Adrenal gland (tissue), 12 donors: ENCODE data around the gene HNRNPLL. TPM values are rescaled to one million over a fixed set of nuclear protein-coding genes. Genes with fewer than 3 reads are reported as not detected.
A peak's percentile ranks its signal among the peaks of the same experiment; 100 is the strongest.

Experiments
- DNase-seq, 7 donors: peaks; one replicate each; pipeline ENCODE4 v3.0.0-alpha.2; 2019 to 2020
- H3K27ac ChIP-seq, 5 donors: fragments of 200-600 bp; sonication (generic) in 4 of 5; 1 replicate in 3 of 5; 2 replicates in 2 of 5; pipeline versions ENCODE4 v1.5.1 to v1.8.0; 2016 to 2020; ENCODE audit warnings: mild to moderate bottlenecking in 1 of 5
- H3K27me3 ChIP-seq: fragments of 200-600 bp; 2 replicates; pipeline ENCODE4 v1.8.0; 2021
- H3K36me3 ChIP-seq, 2 donors: fragments of 200-600 bp; replicated peaks in 1 of 2; 1 replicate in 1 of 2; 2 replicates in 1 of 2; pipeline versions ENCODE4 v1.5.1 to v1.8.0; 2018 to 2022
- H3K4me1 ChIP-seq, 2 donors: fragments of 200-600 bp; replicated peaks in 1 of 2; 1 replicate in 1 of 2; 2 replicates in 1 of 2; pipeline versions ENCODE4 v1.5.1 to v1.8.0; 2018 to 2021
- H3K4me3 ChIP-seq, 4 donors: fragments of 200-600 bp; sonication (generic) in 3 of 4; one replicate each; pipeline ENCODE4 v1.5.1; 2016 to 2018
- H3K9me3 ChIP-seq, 3 donors: fragments of 200-600 bp; sonication (generic) in 1 of 3; replicated peaks in 1 of 3; 1 replicate in 2 of 3; 2 replicates in 1 of 3; pipeline versions ENCODE4 v1.5.1 to v1.8.0; 2016 to 2021
- CTCF ChIP-seq, 6 experiments: fragments of 450-650 bp in 4 of 6; fragments of 200-600 bp in 2 of 6; sonication (generic) in 1 of 6; IDR thresholded peaks; 1 replicate in 5 of 6; 2 replicates in 1 of 6; pipeline versions ENCODE4 v1.5.1 to v1.8.0; 2016 to 2021; ENCODE audit warnings: antibody characterized with exemption in 6 of 6, mild to moderate bottlenecking in 2 of 6, moderate library complexity in 1 of 6
- POLR2A ChIP-seq, 2 donors: fragments of 450-650 bp; IDR thresholded peaks; one replicate each; pipeline ENCODE4 v1.6.1; 2017; ENCODE audit warnings: antibody characterized with exemption in 2 of 2, mild to moderate bottlenecking in 2 of 2, moderate library complexity in 1 of 2
- WGBS, 4 donors: extraction: QIAGEN DNeasy Blood & Tissue Kit in 2 of 4; methylation state at CpG; one replicate each; pipeline versions ENCODE4 v1.1.5 to v1.1.7; 2013 to 2017; 5-methylcytosine and 5-hydroxymethylcytosine counted together
- intact Hi-C, 2 donors: fragments of 100-400 bp; cut with DNase I; formaldehyde crosslinking; loops; one replicate each; pipeline versions ENCODE4 v1.14.1 to v1.15.0; 2022 to 2023
- polyA plus RNA-seq, 3 donors: library from polyadenylated mRNA; stranded (reverse); fragments of 200-250 nt in 2 of 3; fragments of 350-450 nt in 1 of 3; fragmentation: Illumina TruSeq in 1 of 3; extraction: RNeasy Lipid Tissue Mini Kit (QIAGEN cat#74804) in 1 of 3; gene quantifications; one replicate each; pipeline ENCODE4 v1.2.3, GENCODE V29; 2013 to 2014
- total RNA-seq, 9 donors: library from RNA; depleted of rRNA in 4 of 9; stranded (reverse); fragments of >200 nt in 4 of 9; fragments of 120-200 nt in 1 of 9; fragmentation: NEBNext Ultra II Directional in 1 of 9; extraction: Animal tissue kit (Norgen Biotek cat#: 25700) in 1 of 9; gene quantifications; one replicate each; pipeline versions ENCODE4 v1.1.0 to v1.2.4, GENCODE V29; 2013 to 2023
- donor health status: healthy with polysubstance abuse.
- donor health status: Bipolar disorder and iron deficiency.
- donor health status: DM: yes; HTN: yes; CAD: no.
- donor health status: DM: no; HTN: no; CAD: no.
- donor health status: DM: no; HTN: no; CAD: no.
- donor health status: DM: yes; HTN: yes; CAD: no.

Gene HNRNPLL
- total and polyA plus RNA-seq, 12 donors, result 19.5 to 75.2 (median 49.4) TPM

GRCh38 chr2:38619458-38620164, 16.9 kb upstream of the HNRNPLL start:
- peak overlapping the region in 1 of 5 donors; percentile 41 for H3K27ac ChIP-seq
- H3K4me1 ChIP-seq, result peaks cover 16 to 41% of the 10 kb centered on the region in 2 donors
- no peak overlapping the region for H3K4me3 ChIP-seq
- intact Hi-C loops, result no loop called here
- TF ChIP-seq POLR2A (IDR thresholded peaks at IDR 0.05), result no peak
- TF ChIP-seq CTCF (IDR thresholded peaks at IDR 0.05), result no peak
- no peaks in the 10 kb centered on the region for H3K9me3 ChIP-seq
- no peaks in the 10 kb centered on the region for H3K27me3 ChIP-seq
- no peaks in the 10 kb centered on the region for H3K36me3 ChIP-seq
- 68 to 79% (median 72%) methylated on average over 4 of the region's 4 CpGs for WGBS, 4 donors
- DNase-seq, result peak in 1 of 7 donors; percentile 45

- H3K36me3 ChIP-seq, result no peaks in the 10 kb centered on the region
- no peak for TF ChIP-seq CTCF (IDR thresholded peaks at IDR 0.05)
- TF ChIP-seq POLR2A (IDR thresholded peaks at IDR 0.05), result no peak
- H3K9me3 ChIP-seq, result no peaks in the 10 kb centered on the region
- DNase-seq, result no peak
- no peak overlapping the region for H3K4me3 ChIP-seq
- H3K27me3 ChIP-seq, result no peaks in the 10 kb centered on the region
- WGBS, 4 donors, result 83 to 94% (median 87%) methylated on average over 3 of the region's 3 CpGs
- H3K27ac ChIP-seq, result no peak overlapping the region
- intact Hi-C loops, result no loop called here
- peaks cover 27 to 63% of the 10 kb centered on the region in 2 donors for H3K4me1 ChIP-seq
Measured at GRCh38 chr2:38617301-38617700, 14.6 kb upstream of the HNRNPLL start.

GRCh38 chr2:38615237-38615636, 12.5 kb upstream of the HNRNPLL start:
- intact Hi-C loops, result no loop called here
- Histone ChIP-seq H3K27me3 (no peaks in the 10 kb centered on the region), H3K4me1 (peaks cover 22 to 60% of the 10 kb centered on the region in 2 donors), H3K36me3 (no peaks in the 10 kb centered on the region), H3K4me3 (no peak overlapping the region), H3K27ac (peak overlapping the region in 3 of 5 donors; percentile 72 to 87 (median 83)), H3K9me3 (no peaks in the 10 kb centered on the region)
- DNase-seq, result no peak
- TF ChIP-seq POLR2A (IDR thresholded peaks at IDR 0.05) (no peak), CTCF (IDR thresholded peaks at IDR 0.05) (no peak)
- 18 to 21% (median 20%) methylated on average over 1 of the region's 1 CpG for WGBS, 4 donors

GRCh38 chr2:38613849-38614213, 11.1 kb upstream of the HNRNPLL start:
- peaks cover 15 to 48% of the 10 kb centered on the region in 2 donors for H3K4me1 ChIP-seq
- 78 to 89% (median 83%) methylated on average over 3 of the region's 3 CpGs for WGBS, 4 donors
- no peak for DNase-seq
- H3K27me3 ChIP-seq, result no peaks in the 10 kb centered on the region
- intact Hi-C loops, result no loop called here
- H3K9me3 ChIP-seq, result no peaks in the 10 kb centered on the region
- peak overlapping the region in 4 of 5 donors; percentile 56 to 75 (median 66) for H3K27ac ChIP-seq
- TF ChIP-seq CTCF (IDR thresholded peaks at IDR 0.05) (no peak), POLR2A (IDR thresholded peaks at IDR 0.05) (no peak)
- no peaks in the 10 kb centered on the region for H3K36me3 ChIP-seq
- no peak overlapping the region for H3K4me3 ChIP-seq
